Measurements from ENCODE around the gene TMA16. TPM values are rescaled to one million over a fixed set of nuclear protein-coding genes. Genes with fewer than 3 reads are reported as not detected.

Gene TMA16
- total and polyA plus RNA-seq, 8 donors = 7.4 to 18.3 (median 11.5) TPM

DNA sequence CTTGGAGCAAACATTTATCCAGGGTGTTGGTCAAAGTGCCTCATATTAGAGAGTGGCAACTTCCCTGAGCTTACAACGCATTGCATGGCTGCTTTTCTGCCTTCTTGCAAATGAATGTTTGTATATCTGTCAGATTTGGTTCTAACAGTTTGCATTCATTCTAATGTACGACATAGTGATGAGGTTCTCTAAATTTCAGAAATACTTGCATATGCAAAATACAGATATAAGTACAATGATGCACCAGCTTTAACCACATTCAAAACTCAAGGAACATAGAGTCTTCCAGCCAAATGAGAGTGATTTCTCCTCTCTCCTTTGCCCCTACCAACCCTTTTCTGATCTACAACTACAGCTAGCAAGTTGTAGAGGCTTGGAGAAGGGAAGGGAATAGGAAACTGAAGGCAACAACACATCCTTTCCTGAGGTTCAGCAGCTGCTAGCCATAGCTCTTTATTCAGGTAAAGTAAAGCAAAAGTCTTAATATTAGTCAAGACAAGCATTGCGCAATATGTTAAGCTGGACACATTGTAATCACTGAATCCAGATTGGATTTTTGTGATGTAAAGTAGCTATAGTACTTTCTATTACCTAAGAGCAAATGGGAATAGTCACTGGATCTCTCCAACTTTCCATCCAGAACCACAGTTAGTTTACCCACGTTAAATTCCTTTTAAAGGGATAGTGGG is 27.3 kb upstream of the TMA16 start:
- FAIRE-seq (no peak), DNase-seq (no peak), ATAC-seq (no peak)
- no peak overlapping the region for H3K27ac ChIP-seq
- intact Hi-C loops (cut with DNase I) = no loop called here
- H3K9me3 ChIP-seq = no peaks in the 10 kb centered on the region
- no peaks in the 10 kb centered on the region for H3K27me3 ChIP-seq
- no peaks in the 10 kb centered on the region for H3K36me3 ChIP-seq
- H3K4me1 ChIP-seq = no peaks in the 10 kb centered on the region
- H3K4me3 ChIP-seq = no peak overlapping the region
- WGBS, 2 donors = 68 to 71% methylated on average over 4 of the region's 4 CpGs
- TF ChIP-seq, protein P1, sequence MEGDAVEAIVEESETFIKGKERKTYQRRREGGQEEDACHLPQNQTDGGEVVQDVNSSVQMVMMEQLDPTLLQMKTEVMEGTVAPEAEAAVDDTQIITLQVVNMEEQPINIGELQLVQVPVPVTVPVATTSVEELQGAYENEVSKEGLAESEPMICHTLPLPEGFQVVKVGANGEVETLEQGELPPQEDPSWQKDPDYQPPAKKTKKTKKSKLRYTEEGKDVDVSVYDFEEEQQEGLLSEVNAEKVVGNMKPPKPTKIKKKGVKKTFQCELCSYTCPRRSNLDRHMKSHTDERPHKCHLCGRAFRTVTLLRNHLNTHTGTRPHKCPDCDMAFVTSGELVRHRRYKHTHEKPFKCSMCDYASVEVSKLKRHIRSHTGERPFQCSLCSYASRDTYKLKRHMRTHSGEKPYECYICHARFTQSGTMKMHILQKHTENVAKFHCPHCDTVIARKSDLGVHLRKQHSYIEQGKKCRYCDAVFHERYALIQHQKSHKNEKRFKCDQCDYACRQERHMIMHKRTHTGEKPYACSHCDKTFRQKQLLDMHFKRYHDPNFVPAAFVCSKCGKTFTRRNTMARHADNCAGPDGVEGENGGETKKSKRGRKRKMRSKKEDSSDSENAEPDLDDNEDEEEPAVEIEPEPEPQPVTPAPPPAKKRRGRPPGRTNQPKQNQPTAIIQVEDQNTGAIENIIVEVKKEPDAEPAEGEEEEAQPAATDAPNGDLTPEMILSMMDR (IDR thresholded peaks at IDR 0.05) = no peak

DNA sequence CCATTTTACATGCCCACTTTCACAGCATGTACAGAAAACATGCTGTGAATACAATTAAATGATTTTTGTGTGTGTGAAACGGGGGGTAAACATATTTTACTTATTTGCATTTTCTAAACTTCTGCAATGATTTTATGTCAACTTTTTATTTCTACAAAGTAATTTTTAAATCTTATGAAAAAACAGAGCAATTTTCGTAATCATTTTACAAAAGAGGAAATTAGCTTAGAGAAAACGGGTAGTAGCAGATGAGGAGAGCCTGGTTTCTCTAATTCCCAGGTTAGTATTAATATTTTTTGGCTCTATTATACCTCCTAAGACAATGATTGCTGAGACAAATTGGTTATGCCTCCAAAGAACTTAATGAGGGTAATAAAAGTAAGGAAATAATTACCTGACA is 24.1 kb upstream of the TMA16 start:
- Histone ChIP-seq H3K4me1 (no peaks in the 10 kb centered on the region), H3K27me3 (no peaks in the 10 kb centered on the region), H3K36me3 (no peaks in the 10 kb centered on the region), H3K4me3 (no peak overlapping the region), H3K27ac (no peak overlapping the region), H3K9me3 (no peaks in the 10 kb centered on the region)
- FAIRE-seq (no peak), ATAC-seq (no peak), DNase-seq (no peak)
- 25 to 37% methylated on average over 3 of the region's 3 CpGs for WGBS, 2 donors
- intact Hi-C loops (cut with DNase I) = no loop called here
- TF ChIP-seq, protein P1 (IDR thresholded peaks at IDR 0.05) = no peak

DNA sequence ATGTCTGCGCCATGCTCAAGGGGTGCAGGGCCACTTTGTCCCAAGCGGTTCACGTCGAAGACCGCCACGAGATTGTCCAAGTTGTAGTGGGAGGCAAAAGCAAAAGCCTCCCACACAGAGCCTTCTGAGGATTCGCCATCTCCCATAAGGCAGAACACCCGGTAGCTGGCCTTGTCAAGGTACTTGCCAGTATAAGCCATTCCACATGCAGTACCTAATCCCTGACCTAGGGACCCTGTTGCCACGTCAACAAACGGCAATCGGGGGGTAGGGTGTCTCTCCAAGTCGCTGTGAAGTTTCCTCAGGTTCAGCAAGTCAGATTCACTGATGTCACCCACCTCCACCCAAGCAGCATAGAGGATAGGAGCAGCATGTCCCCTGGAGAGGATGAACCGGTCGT is 21.4 kb upstream of the TMA16 start:
- ATAC-seq (no peak), DNase-seq (no peak), FAIRE-seq (no peak)
- peaks cover 0 to 4% (median 0%) of the 10 kb centered on the region in 3 donors for H3K4me1 ChIP-seq
- WGBS, 2 donors = 79 to 93% methylated on average over 14 of the region's 14 CpGs
- H3K27ac ChIP-seq = no peak overlapping the region
- TF ChIP-seq, protein P1 (IDR thresholded peaks at IDR 0.05) = no peak
- H3K4me3 ChIP-seq = no peak overlapping the region
- intact Hi-C loops (cut with DNase I) = no loop called here
- no peaks in the 10 kb centered on the region for H3K36me3 ChIP-seq
- no peaks in the 10 kb centered on the region for H3K27me3 ChIP-seq
- no peaks in the 10 kb centered on the region for H3K9me3 ChIP-seq

DNA sequence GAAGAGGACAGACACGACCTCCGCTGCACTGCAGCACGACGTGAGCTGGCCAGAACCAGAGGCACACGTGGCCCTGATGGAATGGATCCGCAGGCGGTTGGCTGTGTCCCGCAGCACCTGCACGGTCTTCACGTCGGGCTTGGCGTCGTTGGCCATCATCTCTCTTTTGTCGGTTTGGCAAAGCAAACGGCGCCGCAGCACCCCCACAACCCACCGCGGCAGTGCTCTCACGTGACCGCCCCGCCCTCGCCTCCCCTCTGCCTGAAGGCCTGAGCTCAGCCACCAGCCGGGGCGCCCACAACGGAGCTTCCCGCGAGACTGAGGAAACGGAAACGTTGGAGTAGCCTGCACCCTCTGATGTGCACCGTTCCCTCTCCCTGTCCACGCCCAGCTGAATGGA is 20.9 kb upstream of the TMA16 start, which contains the start of gene TKTL2:
Gene TKTL2 (minus strand): TSS at position 179 of the 400 bp plus-strand sequence. CDS start 20 bp downstream, at position 159.
- DNase-seq (peak in 1 of 6 donors; percentile 12), ATAC-seq (no peak), FAIRE-seq (no peak)
- Histone ChIP-seq H3K4me3 (no peak within 1 kb of the TSS), H3K9me3 (no peaks in the 10 kb centered on the region), H3K27me3 (no peaks in the 10 kb centered on the region), H3K27ac (no peak within 1 kb of the TSS), H3K36me3 (no peaks in the 10 kb centered on the region), H3K4me1 (peaks cover 0 to 4% (median 0%) of the 10 kb centered on the region in 3 donors)
- intact Hi-C loops (cut with DNase I) = no loop called here
- 76 to 87% methylated on average over 32 of the region's 32 CpGs for WGBS, 2 donors
- TF ChIP-seq, protein P1 (IDR thresholded peaks at IDR 0.05) = no peak

DNA sequence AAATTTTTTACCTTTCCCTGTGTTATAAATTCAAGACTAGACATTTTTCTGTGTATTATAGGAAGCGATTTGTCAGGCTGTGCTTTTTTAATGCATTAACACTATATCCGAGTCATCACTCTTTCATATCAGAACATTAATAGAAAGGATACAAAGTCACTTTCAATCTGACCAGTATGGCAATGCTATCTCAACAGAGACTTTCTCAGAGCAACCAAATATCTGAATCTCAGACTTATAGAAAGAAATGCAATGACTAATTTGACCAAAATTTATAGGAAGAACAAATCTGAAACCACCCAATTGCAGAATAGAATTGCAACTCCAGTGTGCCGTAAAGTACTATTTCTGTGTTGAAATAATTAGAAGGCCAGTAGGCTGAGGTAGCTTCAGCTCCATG is 20.5 kb upstream of the TMA16 start:
- FAIRE-seq (no peak), DNase-seq (no peak), ATAC-seq (no peak)
- intact Hi-C loops (cut with DNase I) = no loop called here
- H3K4me3 ChIP-seq = no peak overlapping the region
- TF ChIP-seq, protein P1 (IDR thresholded peaks at IDR 0.05) = no peak
- H3K27me3 ChIP-seq = no peaks in the 10 kb centered on the region
- WGBS, 2 donors = 83 to 89% methylated on average over 3 of the region's 3 CpGs
- peaks cover 0 to 4% (median 0%) of the 10 kb centered on the region in 3 donors for H3K4me1 ChIP-seq
- no peaks in the 10 kb centered on the region for H3K9me3 ChIP-seq
- H3K27ac ChIP-seq = no peak overlapping the region
- H3K36me3 ChIP-seq = no peaks in the 10 kb centered on the region

Data from pancreas (tissue), 10 donors.